HepG2 (cell line): Measurements from ENCODE around the gene ZC3H18. TPM values are rescaled to one million over a fixed set of nuclear protein-coding genes. Genes with fewer than 3 reads are reported as not detected.
A peak's percentile ranks its signal among the peaks of the same experiment; 100 is the strongest.

Experiments used
- ATAC-seq: fragments of 200-7000 bp; cut with Tn5 transposase; 3 replicates; pipeline ENCODE4 v1.9.1; 2020; ENCODE audit warnings: mild to moderate bottlenecking, moderate library complexity
- BruUV-seq: library from RNA; stranded (reverse); fragments of 400-500 nt; replicated peaks from 2 replicates; lab custom pipeline; 2021; lab: Mats Ljungman, UMichigan
- CTCF ChIA-PET: fragments of 300-600 bp; formaldehyde crosslinking; extraction: SDS; loops from one replicate; lab custom pipeline; 2021; ENCODE audit warnings: low total read pairs, inconsistent platforms, low intra/inter-chr PET ratio; lab: Yijun Ruan, JAX
- POLR2A ChIA-PET: fragments of 350-600 bp; sonication (Branson Sonifier 250); formaldehyde crosslinking; loops from one replicate; lab custom pipeline; 2020; ENCODE audit warnings: antibody characterized with exemption, inconsistent platforms; lab: Yijun Ruan, JAX
- DNase-seq: peaks from one replicate; pipeline ENCODE4 v3.0.0-alpha.2; 2015; ENCODE audit warnings: low spot score
- FAIRE-seq: peaks from 3 replicates; lab custom pipeline; 2011; peaks lifted over from hg19 to GRCh38; lab: Jason Lieb, UNC
- H2AFZ ChIP-seq: one replicate; pipeline ENCODE4 v1.6.1; 2011; ENCODE audit warnings: low read length, inconsistent platforms
- H3K27ac ChIP-seq: fragments of 300-600 bp; 3 replicates; pipeline ENCODE4 v1.8.0; 2011; ENCODE audit warnings: mixed run types, mild to moderate bottlenecking, mixed read lengths, low read length, inconsistent platforms; ENCODE audit not compliant: insufficient read depth; ENCODE audit errors: extremely low read length
- H3K27me3 ChIP-seq, 2 experiments: fragments of 200-600 bp in 1 of 2; 2 replicates in 1 of 2; 3 replicates in 1 of 2; pipeline versions ENCODE4 v1.6.0 to v1.8.0; 2011; ENCODE audit warnings: low read length in 2 of 2, mild to moderate bottlenecking in 2 of 2, moderate library complexity in 2 of 2, inconsistent platforms in 1 of 2; ENCODE audit not compliant: insufficient read depth in 2 of 2, control insufficient read depth in 1 of 2
- H3K36me3 ChIP-seq, 2 experiments: fragments of 200-600 bp in 1 of 2; replicated peaks in 1 of 2; 2 replicates in 1 of 2; 3 replicates in 1 of 2; pipeline versions ENCODE4 v1.5.1 to v1.8.0; 2011; ENCODE audit warnings: low read length in 2 of 2, inconsistent platforms in 1 of 2; ENCODE audit not compliant: insufficient read depth in 2 of 2, control insufficient read depth in 1 of 2
- H3K4me1 ChIP-seq: 2 replicates; pipeline ENCODE4 v1.5.1; 2012; ENCODE audit warnings: low read length, inconsistent platforms; ENCODE audit not compliant: insufficient read depth
- H3K4me2 ChIP-seq: 2 replicates; pipeline ENCODE4 v1.6.0; 2011; ENCODE audit warnings: low read depth, low read length, inconsistent platforms
- H3K4me3 ChIP-seq, 3 experiments: fragments of 200-600 bp in 1 of 3; sonication (generic), shearing (Covaris generic) in 1 of 3; replicated peaks in 1 of 3; 2 replicates each; pipeline ENCODE4 v1.5.1; 2011 to 2016; ENCODE audit warnings: low read length in 3 of 3, inconsistent platforms in 2 of 3, low read depth in 2 of 3, mild to moderate bottlenecking in 2 of 3, control low read depth in 1 of 3, mixed read lengths in 1 of 3; ENCODE audit not compliant: insufficient read depth in 1 of 3
- H3K79me2 ChIP-seq: one replicate; pipeline ENCODE4 v1.6.1; 2011; ENCODE audit warnings: low read length, inconsistent platforms; ENCODE audit not compliant: insufficient read depth
- H3K9ac ChIP-seq: 2 replicates; pipeline ENCODE4 v1.6.0; 2011; ENCODE audit warnings: mild to moderate bottlenecking, low read depth, low read length, inconsistent platforms; ENCODE audit not compliant: insufficient read depth
- H3K9me3 ChIP-seq: 2 replicates; pipeline ENCODE4 v1.5.1; 2012; ENCODE audit warnings: mild to moderate bottlenecking, low read length
- H4K20me1 ChIP-seq: 2 replicates; pipeline ENCODE4 v1.6.0; 2011; ENCODE audit warnings: inconsistent platforms, mild to moderate bottlenecking, low read length, moderate library complexity; ENCODE audit not compliant: insufficient read depth
- PRDM15 ChIP-seq: sonication (generic); formaldehyde crosslinking; IDR thresholded peaks from 2 replicates; pipeline ENCODE4 v1.4.0; 2020; ENCODE audit warnings: missing genetic modification reagents
- RBFOX2 ChIP-seq: fragments of 200-400 bp; formaldehyde crosslinking; IDR thresholded peaks from 2 replicates; pipeline ENCODE4 v1.6.1; 2017; ENCODE audit warnings: low read depth, mild to moderate bottlenecking, low read length
- WGBS: methylation state at CpG from one replicate; pipeline ENCODE4 v1.1.6; 2017; ENCODE audit warnings: low lambda C conversion rate; 5-methylcytosine and 5-hydroxymethylcytosine counted together
- in situ Hi-C: cut with HindIII; loops from 2 replicates; pipeline ENCODE4 v1.10.0; 2017; ENCODE audit warnings: low pct_unique_long_range_greater_than_20kb; ENCODE audit not compliant: extremely low pct_ligation_motif_present
- intact Hi-C: fragments of 100-400 bp; cut with micrococcal nuclease; formaldehyde crosslinking; loops from one replicate; pipeline ENCODE4 v1.10.0; 2022; ENCODE audit not compliant: unreplicated experiment
- polyA plus RNA-seq, 8 experiments: library from polyadenylated mRNA; depleted of rRNA in 3 of 8; stranded (reverse) in 7 of 8; unstranded in 1 of 8; fragments of >200 nt; fragmentation: Illumina TruSeq in 4 of 8; extraction: Trizol in 4 of 8; gene quantifications; 2 replicates each; pipeline versions ENCODE4 v1.2.1 to v1.2.3, GENCODE V29; 2011 to 2016; ENCODE audit warnings: low read depth in 4 of 8, missing spikeins in 1 of 8, mixed read lengths in 1 of 8; ENCODE audit not compliant: insufficient read depth in 1 of 8
- total RNA-seq, 5 experiments: library from RNA; depleted of rRNA; stranded (reverse); fragments of >200 nt; fragmentation: Illumina TruSeq; extraction: Trizol; gene quantifications; 2 replicates each; pipeline ENCODE4 v1.2.3, GENCODE V29; 2016; ENCODE audit warnings: low read depth in 1 of 5
- TF ChIP-seq, protein P1 (sequence below): sonication (generic); formaldehyde crosslinking; IDR thresholded peaks from 2 replicates; pipeline ENCODE4 v1.5.0; 2020; ENCODE audit warnings: mild to moderate bottlenecking, missing genetic modification reagents, moderate library complexity
- TF ChIP-seq, protein P2 (sequence below): sonication (generic); formaldehyde crosslinking; IDR thresholded peaks from 2 replicates; pipeline ENCODE4 v1.4.0; 2020; ENCODE audit warnings: missing genetic modification reagents

The ZC3H18 gene
- total and polyA plus RNA-seq, 2 of the 13 experiments (the other 11 are each of a cell fraction or from before 2014, with no cell fraction given), result 11.2 to 27.4 TPM

- Histone ChIP-seq H3K4me2 (no peak overlapping the region), H2AFZ (no peak overlapping the region), H3K36me3 (peaks cover 24 to 60% of the 10 kb centered on the region in 2 experiments), H3K9ac (no peak overlapping the region), H3K79me2 (peaks cover 3% of the 10 kb centered on the region), H4K20me1 (peaks cover 6% of the 10 kb centered on the region; the same call in 1 of the 2 replicates), H3K27ac (no peak overlapping the region), H3K9me3 (no peaks in the 10 kb centered on the region), H3K4me1 (peaks cover 14% of the 10 kb centered on the region), H3K4me3 (no peak overlapping the region), H3K27me3 (no peaks in the 10 kb centered on the region)
- no peak for DNase-seq
- POLR2A ChIA-PET, result no interaction called here
- 96% methylated on average over 10 of the region's 10 CpGs for WGBS
- in situ Hi-C loops, result no loop called here
- BruUV-seq, result no TSS peak
- TF ChIP-seq, protein P1, sequence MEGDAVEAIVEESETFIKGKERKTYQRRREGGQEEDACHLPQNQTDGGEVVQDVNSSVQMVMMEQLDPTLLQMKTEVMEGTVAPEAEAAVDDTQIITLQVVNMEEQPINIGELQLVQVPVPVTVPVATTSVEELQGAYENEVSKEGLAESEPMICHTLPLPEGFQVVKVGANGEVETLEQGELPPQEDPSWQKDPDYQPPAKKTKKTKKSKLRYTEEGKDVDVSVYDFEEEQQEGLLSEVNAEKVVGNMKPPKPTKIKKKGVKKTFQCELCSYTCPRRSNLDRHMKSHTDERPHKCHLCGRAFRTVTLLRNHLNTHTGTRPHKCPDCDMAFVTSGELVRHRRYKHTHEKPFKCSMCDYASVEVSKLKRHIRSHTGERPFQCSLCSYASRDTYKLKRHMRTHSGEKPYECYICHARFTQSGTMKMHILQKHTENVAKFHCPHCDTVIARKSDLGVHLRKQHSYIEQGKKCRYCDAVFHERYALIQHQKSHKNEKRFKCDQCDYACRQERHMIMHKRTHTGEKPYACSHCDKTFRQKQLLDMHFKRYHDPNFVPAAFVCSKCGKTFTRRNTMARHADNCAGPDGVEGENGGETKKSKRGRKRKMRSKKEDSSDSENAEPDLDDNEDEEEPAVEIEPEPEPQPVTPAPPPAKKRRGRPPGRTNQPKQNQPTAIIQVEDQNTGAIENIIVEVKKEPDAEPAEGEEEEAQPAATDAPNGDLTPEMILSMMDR (CRISPR knock-in tag), result 0 out of 2 replicates have a peak, but pooled peaks have one; percentile 4
- TF ChIP-seq, protein P2, sequence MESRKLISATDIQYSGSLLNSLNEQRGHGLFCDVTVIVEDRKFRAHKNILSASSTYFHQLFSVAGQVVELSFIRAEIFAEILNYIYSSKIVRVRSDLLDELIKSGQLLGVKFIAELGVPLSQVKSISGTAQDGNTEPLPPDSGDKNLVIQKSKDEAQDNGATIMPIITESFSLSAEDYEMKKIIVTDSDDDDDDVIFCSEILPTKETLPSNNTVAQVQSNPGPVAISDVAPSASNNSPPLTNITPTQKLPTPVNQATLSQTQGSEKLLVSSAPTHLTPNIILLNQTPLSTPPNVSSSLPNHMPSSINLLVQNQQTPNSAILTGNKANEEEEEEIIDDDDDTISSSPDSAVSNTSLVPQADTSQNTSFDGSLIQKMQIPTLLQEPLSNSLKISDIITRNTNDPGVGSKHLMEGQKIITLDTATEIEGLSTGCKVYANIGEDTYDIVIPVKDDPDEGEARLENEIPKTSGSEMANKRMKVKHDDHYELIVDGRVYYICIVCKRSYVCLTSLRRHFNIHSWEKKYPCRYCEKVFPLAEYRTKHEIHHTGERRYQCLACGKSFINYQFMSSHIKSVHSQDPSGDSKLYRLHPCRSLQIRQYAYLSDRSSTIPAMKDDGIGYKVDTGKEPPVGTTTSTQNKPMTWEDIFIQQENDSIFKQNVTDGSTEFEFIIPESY, result peak; percentile 85
- TF ChIP-seq PRDM15 (CRISPR knock-in tag) (no peak), RBFOX2 (no peak)
- FAIRE-seq, result peak; percentile 18
- no peak for ATAC-seq
- CTCF ChIA-PET, result no interaction called here
- intact Hi-C loops, result no loop called here
These were observed 43.1 kb downstream of the ZC3H18 start for GRCh38 chr16:88613293-88613692.
